Vagina (tissue), 2 donors: ENCODE measurements around the gene PGR. TPM values are rescaled to one million over a fixed set of nuclear protein-coding genes. Genes with fewer than 3 reads are reported as not detected.

Experiments used
- DNase-seq, 2 donors: peaks; one replicate each; pipeline ENCODE4 v3.0.0-alpha.2; 2017; ENCODE audit errors: extremely low spot score in 2 of 2
- H3K27ac ChIP-seq: fragments of 200-600 bp; sonication (generic); one replicate; pipeline ENCODE4 v1.5.1; 2019
- H3K27me3 ChIP-seq: fragments of 200-600 bp; sonication (generic); one replicate; pipeline ENCODE4 v1.5.1; 2019
- H3K36me3 ChIP-seq, 2 donors: fragments of 200-600 bp; sonication (generic); one replicate each; pipeline ENCODE4 v1.5.1; 2017 to 2019
- H3K4me1 ChIP-seq: fragments of 200-600 bp; sonication (generic); one replicate; pipeline ENCODE4 v1.5.1; 2019
- H3K4me3 ChIP-seq, 2 donors: fragments of 200-600 bp; sonication (generic); 1 replicate in 1 of 2; 2 replicates in 1 of 2; pipeline ENCODE4 v1.5.1; 2016 to 2019
- H3K9me3 ChIP-seq: fragments of 200-600 bp; sonication (generic); one replicate; pipeline ENCODE4 v1.5.1; 2019
- POLR2A ChIP-seq, 2 donors: fragments of 450-650 bp; IDR thresholded peaks; one replicate each; pipeline ENCODE4 v1.6.1; 2017; ENCODE audit warnings: antibody characterized with exemption in 2 of 2, mild to moderate bottlenecking in 2 of 2, moderate library complexity in 2 of 2
- POLR2AphosphoS5 ChIP-seq, 2 donors: sonication (generic); formaldehyde crosslinking; IDR thresholded peaks; one replicate each; pipeline ENCODE4 v1.9.0; 2017; ENCODE audit warnings: antibody characterized with exemption in 2 of 2, mild to moderate bottlenecking in 2 of 2, low read depth in 1 of 2; ENCODE audit not compliant: insufficient read depth in 1 of 2
- intact Hi-C: fragments of 100-400 bp; cut with DNase I; formaldehyde crosslinking; loops from one replicate; pipeline ENCODE4 v1.15.1; 2023
- total RNA-seq: library from RNA; depleted of rRNA; stranded (reverse); fragments of >200 nt; gene quantifications from one replicate; pipeline ENCODE4 v1.2.3, GENCODE V29; 2016
- TF ChIP-seq, protein P1 (sequence below), 3 experiments: fragments of 450-650 bp in 2 of 3; fragments of 200-600 bp in 1 of 3; sonication (generic) in 1 of 3; IDR thresholded peaks; one replicate each; pipeline ENCODE4 v1.5.1; 2017 to 2019; ENCODE audit warnings: antibody characterized with exemption in 3 of 3, mild to moderate bottlenecking in 2 of 3, moderate library complexity in 2 of 3

Gene PGR
- total RNA-seq, 1 donor from 2014 or later: 34.4 TPM

DNA sequence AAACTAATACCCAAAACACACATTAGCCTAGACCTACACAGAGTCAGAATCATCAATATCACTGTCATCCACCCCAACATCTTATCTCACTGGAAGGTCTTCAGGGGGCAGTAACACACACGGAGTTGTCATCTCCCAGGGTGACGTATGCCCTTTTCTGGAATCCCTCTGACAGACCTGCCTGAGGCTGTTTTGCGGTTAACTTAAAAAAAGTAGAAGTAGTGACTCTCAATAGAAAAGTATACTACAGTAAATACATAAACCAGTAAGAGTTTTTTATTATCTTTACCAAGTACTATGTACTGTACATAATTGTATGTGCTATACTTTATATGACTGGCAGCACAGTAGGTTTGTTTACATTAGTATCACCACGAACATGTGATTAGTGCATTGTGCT is 80.5 kb downstream of the PGR start:
- DNase-seq: no peak
- Histone ChIP-seq H3K4me3 (no peak overlapping the region), H3K27me3 (no peaks in the 10 kb centered on the region), H3K27ac (no peak overlapping the region), H3K9me3 (no peaks in the 10 kb centered on the region), H3K4me1 (no peaks in the 10 kb centered on the region), H3K36me3 (no peaks in the 10 kb centered on the region)
- TF ChIP-seq, protein P1, sequence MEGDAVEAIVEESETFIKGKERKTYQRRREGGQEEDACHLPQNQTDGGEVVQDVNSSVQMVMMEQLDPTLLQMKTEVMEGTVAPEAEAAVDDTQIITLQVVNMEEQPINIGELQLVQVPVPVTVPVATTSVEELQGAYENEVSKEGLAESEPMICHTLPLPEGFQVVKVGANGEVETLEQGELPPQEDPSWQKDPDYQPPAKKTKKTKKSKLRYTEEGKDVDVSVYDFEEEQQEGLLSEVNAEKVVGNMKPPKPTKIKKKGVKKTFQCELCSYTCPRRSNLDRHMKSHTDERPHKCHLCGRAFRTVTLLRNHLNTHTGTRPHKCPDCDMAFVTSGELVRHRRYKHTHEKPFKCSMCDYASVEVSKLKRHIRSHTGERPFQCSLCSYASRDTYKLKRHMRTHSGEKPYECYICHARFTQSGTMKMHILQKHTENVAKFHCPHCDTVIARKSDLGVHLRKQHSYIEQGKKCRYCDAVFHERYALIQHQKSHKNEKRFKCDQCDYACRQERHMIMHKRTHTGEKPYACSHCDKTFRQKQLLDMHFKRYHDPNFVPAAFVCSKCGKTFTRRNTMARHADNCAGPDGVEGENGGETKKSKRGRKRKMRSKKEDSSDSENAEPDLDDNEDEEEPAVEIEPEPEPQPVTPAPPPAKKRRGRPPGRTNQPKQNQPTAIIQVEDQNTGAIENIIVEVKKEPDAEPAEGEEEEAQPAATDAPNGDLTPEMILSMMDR (IDR thresholded peaks at IDR 0.05): no peak
- no peak for TF ChIP-seq POLR2A (IDR thresholded peaks at IDR 0.05)
- TF ChIP-seq POLR2AphosphoS5 (IDR thresholded peaks at IDR 0.05; ENCODE audit: insufficient read depth in 1 of 2, low read depth in 1 of 2): no peak
- intact Hi-C loops: no loop called here

GRCh38 chr11:101048479-101048878 is 81.1 kb downstream of the PGR start:
- Histone ChIP-seq H3K4me3 (no peak overlapping the region), H3K27ac (no peak overlapping the region), H3K4me1 (no peaks in the 10 kb centered on the region), H3K9me3 (no peaks in the 10 kb centered on the region), H3K36me3 (no peaks in the 10 kb centered on the region), H3K27me3 (no peaks in the 10 kb centered on the region)
- DNase-seq: no peak
- TF ChIP-seq POLR2A (IDR thresholded peaks at IDR 0.05) (no peak), POLR2AphosphoS5 (IDR thresholded peaks at IDR 0.05; ENCODE audit: insufficient read depth in 1 of 2, low read depth in 1 of 2) (no peak)
- TF ChIP-seq, protein P1 (IDR thresholded peaks at IDR 0.05): no peak
- intact Hi-C loops: no loop called here

DNA sequence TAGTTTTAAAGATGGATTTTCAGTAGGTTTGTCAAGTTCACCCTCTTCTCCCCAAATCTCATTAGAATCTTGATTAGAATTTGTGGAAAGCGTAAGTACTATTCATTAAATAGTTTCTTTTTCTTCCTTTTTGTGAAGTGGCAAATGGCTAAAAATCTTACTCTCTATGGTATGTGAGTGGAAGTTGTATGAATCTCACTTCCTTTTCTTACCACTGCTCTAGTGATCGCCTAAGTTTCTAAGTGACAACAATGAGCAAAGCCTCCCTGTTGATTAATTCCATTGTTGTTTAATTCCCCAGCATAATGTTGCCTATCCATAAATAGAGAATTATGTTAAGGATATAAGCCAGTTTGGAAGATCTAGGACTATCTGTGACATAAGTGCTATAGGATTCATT is 82.7 kb downstream of the PGR start:
- Histone ChIP-seq H3K27me3 (no peaks in the 10 kb centered on the region), H3K36me3 (no peaks in the 10 kb centered on the region), H3K4me3 (no peak overlapping the region), H3K27ac (no peak overlapping the region), H3K9me3 (no peaks in the 10 kb centered on the region), H3K4me1 (no peaks in the 10 kb centered on the region)
- TF ChIP-seq POLR2A (IDR thresholded peaks at IDR 0.05) (no peak), POLR2AphosphoS5 (IDR thresholded peaks at IDR 0.05; ENCODE audit: insufficient read depth in 1 of 2, low read depth in 1 of 2) (no peak)
- TF ChIP-seq, protein P1 (IDR thresholded peaks at IDR 0.05): no peak
- intact Hi-C loops: no loop called here
- no peak for DNase-seq

DNA sequence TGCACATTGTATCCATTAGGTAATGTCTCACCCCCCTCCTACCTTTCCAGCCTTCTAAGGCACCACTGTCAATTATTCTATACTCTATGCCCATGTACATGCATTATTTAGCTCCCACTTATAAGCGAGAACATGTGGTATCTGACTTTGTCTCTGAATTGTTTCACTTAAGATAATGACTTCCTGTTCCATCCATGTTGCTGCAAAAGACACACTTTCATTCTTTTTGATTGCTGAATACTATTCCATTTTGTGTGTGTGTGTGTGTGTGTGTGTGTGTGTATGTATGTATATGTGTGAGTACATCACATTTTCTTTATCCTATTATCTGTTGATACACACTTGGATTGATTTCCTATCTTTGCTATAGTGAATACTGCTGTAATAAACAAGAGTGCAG is 84.2 kb downstream of the PGR start:
- Histone ChIP-seq H3K4me3 (no peak overlapping the region), H3K36me3 (no peaks in the 10 kb centered on the region), H3K27ac (no peak overlapping the region), H3K9me3 (no peaks in the 10 kb centered on the region), H3K4me1 (peaks cover 4% of the 10 kb centered on the region), H3K27me3 (no peaks in the 10 kb centered on the region)
- intact Hi-C loops: no loop called here
- TF ChIP-seq POLR2AphosphoS5 (IDR thresholded peaks at IDR 0.05; ENCODE audit: insufficient read depth in 1 of 2, low read depth in 1 of 2) (no peak), POLR2A (IDR thresholded peaks at IDR 0.05) (no peak)
- TF ChIP-seq, protein P1 (IDR thresholded peaks at IDR 0.05): no peak
- no peak for DNase-seq

DNA sequence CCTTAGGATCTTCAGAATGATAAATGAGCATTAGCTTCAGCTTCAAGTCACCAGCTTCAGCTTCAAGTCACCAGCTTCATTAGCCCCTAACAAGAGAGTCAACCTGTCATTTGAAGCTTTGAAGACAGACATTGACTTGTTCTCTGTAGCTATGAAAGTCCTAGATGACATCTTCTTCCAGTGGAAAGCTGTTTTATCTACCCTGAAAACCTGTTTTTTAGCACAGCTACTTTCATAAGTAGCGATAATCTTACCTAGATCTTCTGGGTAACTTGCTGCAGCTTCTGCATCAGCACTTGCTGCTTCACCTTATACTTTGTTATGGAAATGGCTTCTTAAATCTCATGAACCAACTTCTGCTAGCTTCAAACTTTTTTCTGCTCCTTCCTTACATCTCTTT is 85.7 kb downstream of the PGR start:
- DNase-seq: no peak
- intact Hi-C loops: no loop called here
- H3K4me1 ChIP-seq: peaks cover 4% of the 10 kb centered on the region
- H3K27me3 ChIP-seq: no peaks in the 10 kb centered on the region
- no peaks in the 10 kb centered on the region for H3K36me3 ChIP-seq
- H3K27ac ChIP-seq: no peak overlapping the region
- TF ChIP-seq POLR2A (IDR thresholded peaks at IDR 0.05) (no peak), POLR2AphosphoS5 (IDR thresholded peaks at IDR 0.05; ENCODE audit: insufficient read depth in 1 of 2, low read depth in 1 of 2) (no peak)
- TF ChIP-seq, protein P1 (IDR thresholded peaks at IDR 0.05): no peak
- no peak overlapping the region for H3K4me3 ChIP-seq
- H3K9me3 ChIP-seq: no peaks in the 10 kb centered on the region
